Measurements from ENCODE around the gene DGLUCY. TPM values are rescaled to one million over a fixed set of nuclear protein-coding genes. Genes with fewer than 3 reads are reported as not detected.

DGLUCY gene
- total and polyA plus RNA-seq, 4 donors: 29.0 to 74.3 (median 52.1) TPM

DNA sequence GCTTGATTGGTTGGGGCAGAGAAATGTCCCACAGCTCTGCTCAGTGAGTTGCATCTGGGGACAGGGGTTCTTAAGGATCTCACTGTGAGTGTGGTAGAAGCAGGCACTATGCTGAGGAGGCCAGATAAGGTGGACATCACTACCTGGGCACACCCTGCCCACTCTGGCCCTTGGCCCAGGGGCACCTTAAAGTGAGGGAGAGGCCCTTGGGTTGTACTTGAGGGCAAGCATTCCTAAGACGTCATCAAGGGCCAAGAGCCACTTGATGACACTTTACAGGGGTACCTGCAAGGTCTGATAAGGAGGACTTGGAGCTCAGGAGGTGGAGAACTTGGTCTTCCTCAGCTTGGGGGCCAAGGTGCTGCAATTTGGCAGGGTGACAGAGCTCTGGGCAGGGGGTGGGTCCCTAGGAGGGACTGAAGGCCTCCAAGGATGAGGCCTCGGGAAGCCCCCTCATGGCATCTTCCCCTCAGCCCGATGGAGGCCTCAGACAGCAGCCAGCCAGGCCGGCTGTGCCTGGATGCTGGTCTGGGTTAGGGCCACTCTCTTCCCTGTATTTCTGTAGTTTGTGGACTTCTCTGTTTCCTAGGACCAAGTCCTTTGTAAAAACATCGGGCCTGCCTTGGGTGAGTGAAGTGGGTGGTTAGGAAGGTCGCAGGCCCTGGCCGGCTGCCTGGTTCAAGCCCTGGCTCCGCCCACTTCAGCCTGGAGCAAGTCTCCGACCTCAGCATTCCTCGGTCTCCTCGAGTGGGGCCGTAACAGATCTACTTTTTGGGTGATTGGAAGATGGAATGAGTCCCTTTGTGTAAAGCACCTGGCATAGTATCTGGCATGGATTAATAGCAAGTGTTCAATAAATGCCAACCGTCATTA lies 105.9 kb downstream of the DGLUCY start:
- peak overlapping the region in 1 of 2 donors; percentile 88 for H3K27ac ChIP-seq (ENCODE audit: low read depth in 1 of 2, low read length in 1 of 2)
- WGBS, 2 donors: 45 to 74% methylated on average over 13 of the region's 13 CpGs
- H3K9me3 ChIP-seq (ENCODE audit: control insufficient read depth in 4 of 4, insufficient read depth in 3 of 4, low read length in 3 of 4): no peaks in the 10 kb centered on the region
- DNase-seq (peak; percentile 42 to 66 (median 43)), ATAC-seq (ENCODE audit: insufficient read depth, low FRiP score) (peak; percentile 55)
- H3K9ac ChIP-seq (ENCODE audit: insufficient read depth in 1 of 2, low read length in 2 of 2): no peak overlapping the region
- no peaks in the 10 kb centered on the region for H3K27me3 ChIP-seq (ENCODE audit: control insufficient read depth in 3 of 3, insufficient read depth in 3 of 3, low read length in 2 of 3)
- H3K36me3 ChIP-seq (ENCODE audit: control insufficient read depth in 4 of 4, insufficient read depth in 4 of 4, low read length in 4 of 4): peaks cover 6 to 26% (median 12%) of the 10 kb centered on the region in 4 donors
- TF ChIP-seq, protein P1, sequence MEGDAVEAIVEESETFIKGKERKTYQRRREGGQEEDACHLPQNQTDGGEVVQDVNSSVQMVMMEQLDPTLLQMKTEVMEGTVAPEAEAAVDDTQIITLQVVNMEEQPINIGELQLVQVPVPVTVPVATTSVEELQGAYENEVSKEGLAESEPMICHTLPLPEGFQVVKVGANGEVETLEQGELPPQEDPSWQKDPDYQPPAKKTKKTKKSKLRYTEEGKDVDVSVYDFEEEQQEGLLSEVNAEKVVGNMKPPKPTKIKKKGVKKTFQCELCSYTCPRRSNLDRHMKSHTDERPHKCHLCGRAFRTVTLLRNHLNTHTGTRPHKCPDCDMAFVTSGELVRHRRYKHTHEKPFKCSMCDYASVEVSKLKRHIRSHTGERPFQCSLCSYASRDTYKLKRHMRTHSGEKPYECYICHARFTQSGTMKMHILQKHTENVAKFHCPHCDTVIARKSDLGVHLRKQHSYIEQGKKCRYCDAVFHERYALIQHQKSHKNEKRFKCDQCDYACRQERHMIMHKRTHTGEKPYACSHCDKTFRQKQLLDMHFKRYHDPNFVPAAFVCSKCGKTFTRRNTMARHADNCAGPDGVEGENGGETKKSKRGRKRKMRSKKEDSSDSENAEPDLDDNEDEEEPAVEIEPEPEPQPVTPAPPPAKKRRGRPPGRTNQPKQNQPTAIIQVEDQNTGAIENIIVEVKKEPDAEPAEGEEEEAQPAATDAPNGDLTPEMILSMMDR (IDR thresholded peaks at IDR 0.05; ENCODE audit: control extremely low read depth, extremely low read depth): no peak
- H3K4me3 ChIP-seq: no peak overlapping the region
- peaks cover 0 to 40% (median 9%) of the 10 kb centered on the region in 5 donors for H3K4me1 ChIP-seq (ENCODE audit: control insufficient read depth in 5 of 5, insufficient read depth in 5 of 5, low read length in 5 of 5)

DNA sequence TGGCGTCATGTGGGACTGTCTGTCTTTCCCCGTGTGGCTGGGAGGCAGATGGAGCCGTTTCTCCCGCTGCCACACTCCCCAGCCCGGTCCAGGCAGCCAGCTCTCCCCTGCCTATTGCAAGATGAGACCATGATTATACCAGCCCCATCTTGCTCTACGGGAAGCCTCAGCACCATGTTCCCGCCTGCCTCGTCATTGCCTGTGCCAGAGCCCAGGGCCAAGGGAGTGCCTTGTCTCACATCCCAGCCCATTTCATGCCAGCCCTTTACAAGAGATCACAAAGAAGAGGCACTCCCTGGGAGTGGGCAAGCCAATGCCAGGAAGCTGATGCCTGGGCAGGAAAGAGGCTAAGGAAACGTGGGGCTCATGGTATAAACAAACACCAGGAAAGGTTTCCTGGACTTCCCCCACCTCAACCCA lies 106.7 kb downstream of the DGLUCY start:
- TF ChIP-seq, protein P1 (IDR thresholded peaks at IDR 0.05; ENCODE audit: control extremely low read depth, extremely low read depth): no peak
- Histone ChIP-seq H3K36me3 (ENCODE audit: control insufficient read depth in 4 of 4, insufficient read depth in 4 of 4, low read length in 4 of 4) (peaks cover 5 to 21% (median 10%) of the 10 kb centered on the region in 4 donors), H3K9me3 (ENCODE audit: control insufficient read depth in 4 of 4, insufficient read depth in 3 of 4, low read length in 3 of 4) (no peaks in the 10 kb centered on the region), H3K9ac (ENCODE audit: insufficient read depth in 1 of 2, low read length in 2 of 2) (no peak overlapping the region), H3K4me1 (ENCODE audit: control insufficient read depth in 5 of 5, insufficient read depth in 5 of 5, low read length in 5 of 5) (peaks cover 0 to 40% (median 9%) of the 10 kb centered on the region in 5 donors), H3K4me3 (no peak overlapping the region), H3K27me3 (ENCODE audit: control insufficient read depth in 3 of 3, insufficient read depth in 3 of 3, low read length in 2 of 3) (no peaks in the 10 kb centered on the region), H3K27ac (ENCODE audit: low read depth in 1 of 2, low read length in 1 of 2) (peak overlapping the region in 1 of 2 donors; percentile 88)
- DNase-seq (peak in 1 of 3 donors; percentile 28), ATAC-seq (ENCODE audit: insufficient read depth, low FRiP score) (peak; percentile 10)
- whole genome bisulfite sequencing, 2 donors: 62 to 66% methylated on average over 9 of the region's 9 CpGs

DNA sequence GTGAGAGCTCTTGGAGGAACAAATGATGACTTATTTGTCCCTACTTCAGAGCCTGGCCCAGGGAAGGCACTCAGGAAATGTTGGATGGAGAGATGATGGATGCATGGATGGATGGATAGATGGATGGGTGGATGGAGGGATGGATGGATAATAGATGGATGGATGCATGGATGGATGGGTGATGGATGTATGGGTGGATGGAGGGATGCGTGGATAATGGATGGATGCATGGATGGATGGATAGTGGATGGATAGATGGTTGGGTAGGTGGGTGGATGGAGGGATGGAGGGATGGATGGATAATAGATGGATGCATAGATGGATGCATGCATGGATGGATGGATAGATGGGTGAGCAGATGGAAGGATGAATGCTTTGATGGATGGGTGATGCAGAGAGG lies 107.4 kb downstream of the DGLUCY start:
- Histone ChIP-seq H3K9ac (ENCODE audit: insufficient read depth in 1 of 2, low read length in 2 of 2) (no peak overlapping the region), H3K9me3 (ENCODE audit: control insufficient read depth in 4 of 4, insufficient read depth in 3 of 4, low read length in 3 of 4) (no peaks in the 10 kb centered on the region), H3K4me3 (no peak overlapping the region), H3K27me3 (ENCODE audit: control insufficient read depth in 3 of 3, insufficient read depth in 3 of 3, low read length in 2 of 3) (no peaks in the 10 kb centered on the region), H3K4me1 (ENCODE audit: control insufficient read depth in 5 of 5, insufficient read depth in 5 of 5, low read length in 5 of 5) (peaks cover 0 to 40% (median 9%) of the 10 kb centered on the region in 5 donors), H3K27ac (ENCODE audit: low read depth in 1 of 2, low read length in 1 of 2) (peak overlapping the region in 1 of 2 donors; percentile 88), H3K36me3 (ENCODE audit: control insufficient read depth in 4 of 4, insufficient read depth in 4 of 4, low read length in 4 of 4) (peaks cover 0 to 19% (median 8%) of the 10 kb centered on the region in 4 donors)
- DNase-seq (no peak), ATAC-seq (ENCODE audit: insufficient read depth, low FRiP score) (no peak)
- TF ChIP-seq, protein P1 (IDR thresholded peaks at IDR 0.05; ENCODE audit: control extremely low read depth, extremely low read depth): no peak
- WGBS, 2 donors: 95 to 97% methylated on average over 1 of the region's 1 CpG

All from lung (tissue), 12 donors.